ENCODE results near the gene JOSD2. TPM values are rescaled to one million over a fixed set of nuclear protein-coding genes. Genes with fewer than 3 reads are reported as not detected.

Gene JOSD2
- total RNA-seq, 1 donor from 2014 or later = 28.6 TPM

- Histone ChIP-seq H3K36me3 (no peaks in the 10 kb centered on the region), H3K4me3 (no peak overlapping the region), H3K27ac (replicated peaks) (no peak overlapping the region), H3K4me1 (peaks cover 8% of the 10 kb centered on the region), H3K9me3 (replicated peaks) (no peaks in the 10 kb centered on the region), H3K27me3 (ENCODE audit: low read depth) (peaks cover 19% of the 10 kb centered on the region)
- TF ChIP-seq CTCF (IDR thresholded peaks at IDR 0.05; ENCODE audit: borderline replicate concordance) = no peak
- no peak for DNase-seq
- intact Hi-C loops (cut with micrococcal nuclease) = no loop called here
Observed at GRCh38 chr19:50542943-50543342, 32.0 kb upstream of the JOSD2 start.

- DNase-seq = peak; percentile 79
- intact Hi-C loops (cut with micrococcal nuclease) = no loop called here
Observed at GRCh38 chr19:50537769-50538230, 26.8 kb upstream of the JOSD2 start.

GRCh38 chr19:50537306-50537685 lies 26.3 kb upstream of the JOSD2 start:
- DNase-seq = no peak
- Histone ChIP-seq H3K4me3 (no peak overlapping the region), H3K9me3 (replicated peaks) (peaks cover 18% of the 10 kb centered on the region), H3K27ac (replicated peaks) (no peak overlapping the region), H3K36me3 (no peaks in the 10 kb centered on the region), H3K27me3 (ENCODE audit: low read depth) (peaks cover 5% of the 10 kb centered on the region), H3K4me1 (peaks cover 3% of the 10 kb centered on the region)
- TF ChIP-seq CTCF (IDR thresholded peaks at IDR 0.05; ENCODE audit: borderline replicate concordance) = no peak
- intact Hi-C loops (cut with micrococcal nuclease) = no loop called here

More at GRCh38 chr19:50537769-50538230, 26.8 kb upstream of the JOSD2 start:
- Histone ChIP-seq H3K36me3 (no peaks in the 10 kb centered on the region), H3K27ac (replicated peaks) (no peak overlapping the region), H3K27me3 (ENCODE audit: low read depth) (peaks cover 5% of the 10 kb centered on the region), H3K4me3 (no peak overlapping the region), H3K9me3 (replicated peaks) (peaks cover 13% of the 10 kb centered on the region), H3K4me1 (peaks cover 3% of the 10 kb centered on the region)
- peak; percentile 83 for TF ChIP-seq CTCF (IDR thresholded peaks at IDR 0.05; ENCODE audit: borderline replicate concordance)

GRCh38 chr19:50536662-50537305 lies 25.8 kb upstream of the JOSD2 start:
- Histone ChIP-seq H3K4me3 (no peak overlapping the region), H3K27ac (replicated peaks) (no peak overlapping the region), H3K4me1 (peaks cover 3% of the 10 kb centered on the region), H3K36me3 (no peaks in the 10 kb centered on the region), H3K9me3 (replicated peaks) (peaks cover 22% of the 10 kb centered on the region), H3K27me3 (ENCODE audit: low read depth) (peaks cover 5% of the 10 kb centered on the region)
- TF ChIP-seq CTCF (IDR thresholded peaks at IDR 0.05; ENCODE audit: borderline replicate concordance) = no peak
- no peak for DNase-seq
- intact Hi-C loops (cut with micrococcal nuclease) = no loop called here

GRCh38 chr19:50535672-50536187 lies 24.7 kb upstream of the JOSD2 start:
- peaks cover 3% of the 10 kb centered on the region for H3K4me1 ChIP-seq
- TF ChIP-seq CTCF (IDR thresholded peaks at IDR 0.05; ENCODE audit: borderline replicate concordance) = no peak
- H3K27ac ChIP-seq (replicated peaks) = no peak overlapping the region
- H3K27me3 ChIP-seq (ENCODE audit: low read depth) = peaks cover 14% of the 10 kb centered on the region
- DNase-seq = no peak
- H3K4me3 ChIP-seq = no peak overlapping the region
- no peaks in the 10 kb centered on the region for H3K36me3 ChIP-seq
- intact Hi-C loops (cut with micrococcal nuclease) = no loop called here
- H3K9me3 ChIP-seq (replicated peaks) = peaks cover 22% of the 10 kb centered on the region
